Measurements from ENCODE around the gene PPP2R2C.

DNA sequence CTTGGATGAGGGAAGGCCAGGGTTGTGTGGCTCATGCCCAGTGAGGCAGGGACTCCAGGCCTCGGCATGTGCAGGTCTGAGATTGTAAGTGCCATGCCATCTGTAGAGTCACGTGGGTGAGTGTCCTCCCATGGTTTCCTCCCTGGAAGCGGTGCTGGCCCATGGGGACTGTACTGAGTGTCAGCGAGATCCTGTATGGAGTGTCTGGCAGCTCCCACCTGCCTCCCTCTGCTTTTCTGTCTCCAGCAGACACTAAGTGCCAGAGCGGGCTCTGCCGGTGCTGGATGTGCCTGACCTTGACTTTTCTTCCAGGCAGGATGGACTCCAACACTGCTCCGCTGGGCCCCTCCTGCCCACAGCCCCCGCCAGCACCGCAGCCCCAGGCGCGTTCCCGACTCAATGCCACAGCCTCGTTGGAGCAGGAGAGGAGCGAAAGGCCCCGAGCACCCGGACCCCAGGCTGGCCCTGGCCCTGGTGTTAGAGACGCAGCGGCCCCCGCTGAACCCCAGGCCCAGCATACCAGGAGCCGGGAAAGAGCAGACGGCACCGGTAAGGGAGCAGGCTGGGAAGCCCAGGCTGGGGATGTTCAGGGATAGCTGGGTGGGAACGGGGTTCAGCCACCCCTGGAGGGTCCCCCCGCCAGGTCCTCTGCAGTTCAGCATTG is 195.1 kb downstream of the PPP2R2C start:
- TF ChIP-seq POLR2AphosphoS5 (IDR thresholded peaks at IDR 0.05; ENCODE audit: low read depth, low read length): no peak
- TF ChIP-seq PAX5 (IDR thresholded peaks at IDR 0.05; ENCODE audit: insufficient read depth, low read length, severe bottlenecking): no peak
- TF ChIP-seq POLR2A (IDR thresholded peaks at IDR 0.05; ENCODE audit: low read depth, low read length): no peak
- TF ChIP-seq TAF1 (IDR thresholded peaks at IDR 0.05; ENCODE audit: low read depth, low read length): no peak
- no peak for TF ChIP-seq SPI1 (IDR thresholded peaks at IDR 0.05; ENCODE audit: low read depth, low read length)
